ENCODE results near the gene TRIM54.

GRCh38 chr2:27356056-27356381 is 73.8 kb downstream of the TRIM54 start:
- TF ChIP-seq, protein P1, sequence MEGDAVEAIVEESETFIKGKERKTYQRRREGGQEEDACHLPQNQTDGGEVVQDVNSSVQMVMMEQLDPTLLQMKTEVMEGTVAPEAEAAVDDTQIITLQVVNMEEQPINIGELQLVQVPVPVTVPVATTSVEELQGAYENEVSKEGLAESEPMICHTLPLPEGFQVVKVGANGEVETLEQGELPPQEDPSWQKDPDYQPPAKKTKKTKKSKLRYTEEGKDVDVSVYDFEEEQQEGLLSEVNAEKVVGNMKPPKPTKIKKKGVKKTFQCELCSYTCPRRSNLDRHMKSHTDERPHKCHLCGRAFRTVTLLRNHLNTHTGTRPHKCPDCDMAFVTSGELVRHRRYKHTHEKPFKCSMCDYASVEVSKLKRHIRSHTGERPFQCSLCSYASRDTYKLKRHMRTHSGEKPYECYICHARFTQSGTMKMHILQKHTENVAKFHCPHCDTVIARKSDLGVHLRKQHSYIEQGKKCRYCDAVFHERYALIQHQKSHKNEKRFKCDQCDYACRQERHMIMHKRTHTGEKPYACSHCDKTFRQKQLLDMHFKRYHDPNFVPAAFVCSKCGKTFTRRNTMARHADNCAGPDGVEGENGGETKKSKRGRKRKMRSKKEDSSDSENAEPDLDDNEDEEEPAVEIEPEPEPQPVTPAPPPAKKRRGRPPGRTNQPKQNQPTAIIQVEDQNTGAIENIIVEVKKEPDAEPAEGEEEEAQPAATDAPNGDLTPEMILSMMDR (IDR thresholded peaks at IDR 0.05), result no peak
- TF ChIP-seq POLR2A (IDR thresholded peaks at IDR 0.05) (no peak), EP300 (IDR thresholded peaks at IDR 0.05) (no peak)

All from ovary (tissue), 3 donors.